WTC11 (cell line): Measurements from ENCODE around the gene CGB2.

Experiments
- MAX ChIP-seq: sonication (generic); formaldehyde crosslinking; IDR thresholded peaks from 2 replicates; pipeline ENCODE4 v1.8.0; 2022; ENCODE audit warnings: mild to moderate bottlenecking, missing genetic modification reagents
- NFE2L1 ChIP-seq: sonication (generic); formaldehyde crosslinking; IDR thresholded peaks from 2 replicates; pipeline ENCODE4 v1.8.1; 2023; ENCODE audit warnings: missing genetic modification reagents
- NR2C2 ChIP-seq: sonication (generic); formaldehyde crosslinking; IDR thresholded peaks from 2 replicates; pipeline ENCODE4 v1.8.0; 2022; ENCODE audit warnings: mild to moderate bottlenecking, missing genetic modification reagents
- SP1 ChIP-seq: sonication (generic); formaldehyde crosslinking; conservative IDR thresholded peaks from 2 replicates; pipeline ENCODE4 v1.8.1; 2022; ENCODE audit warnings: missing genetic modification reagents
- ZNF671 ChIP-seq: fragments of 250-450 bp; sonication (Bioruptor Pico); IDR thresholded peaks from 2 replicates; pipeline ENCODE4 v1.8.0; 2021; ENCODE audit warnings: mild to moderate bottlenecking
- TF ChIP-seq, protein P1 (sequence below): fragments of 200-600 bp; IDR thresholded peaks from 2 replicates; pipeline ENCODE4 v1.8.0; 2022; ENCODE audit warnings: antibody characterized with exemption

GRCh38 chr19:49073514-49074378 lies 42.1 kb downstream of the CGB2 start:
- no peak for TF ChIP-seq NR2C2 (CRISPR knock-in tag)
- TF ChIP-seq MAX (CRISPR knock-in tag): no peak
- no peak for TF ChIP-seq SP1 (CRISPR knock-in tag)
- TF ChIP-seq, protein P1, sequence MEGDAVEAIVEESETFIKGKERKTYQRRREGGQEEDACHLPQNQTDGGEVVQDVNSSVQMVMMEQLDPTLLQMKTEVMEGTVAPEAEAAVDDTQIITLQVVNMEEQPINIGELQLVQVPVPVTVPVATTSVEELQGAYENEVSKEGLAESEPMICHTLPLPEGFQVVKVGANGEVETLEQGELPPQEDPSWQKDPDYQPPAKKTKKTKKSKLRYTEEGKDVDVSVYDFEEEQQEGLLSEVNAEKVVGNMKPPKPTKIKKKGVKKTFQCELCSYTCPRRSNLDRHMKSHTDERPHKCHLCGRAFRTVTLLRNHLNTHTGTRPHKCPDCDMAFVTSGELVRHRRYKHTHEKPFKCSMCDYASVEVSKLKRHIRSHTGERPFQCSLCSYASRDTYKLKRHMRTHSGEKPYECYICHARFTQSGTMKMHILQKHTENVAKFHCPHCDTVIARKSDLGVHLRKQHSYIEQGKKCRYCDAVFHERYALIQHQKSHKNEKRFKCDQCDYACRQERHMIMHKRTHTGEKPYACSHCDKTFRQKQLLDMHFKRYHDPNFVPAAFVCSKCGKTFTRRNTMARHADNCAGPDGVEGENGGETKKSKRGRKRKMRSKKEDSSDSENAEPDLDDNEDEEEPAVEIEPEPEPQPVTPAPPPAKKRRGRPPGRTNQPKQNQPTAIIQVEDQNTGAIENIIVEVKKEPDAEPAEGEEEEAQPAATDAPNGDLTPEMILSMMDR: no peak; the same call in 1 of the 2 replicates
- no peak for TF ChIP-seq ZNF671
- TF ChIP-seq NFE2L1 (CRISPR knock-in tag): no peak
